Skeletal muscle satellite cell (primary cell): ENCODE results near the gene MADCAM1. TPM values are rescaled to one million over a fixed set of nuclear protein-coding genes. Genes with fewer than 3 reads are reported as not detected.
"Not testable (repeated sequence)": the region's sequence is repeated elsewhere in the genome, so short reads cannot be mapped to it uniquely, and the experiment has no call there.

ENCODE experiments used
- H3K27me3 ChIP-seq: 2 replicates; pipeline ENCODE4 v1.7.0; 2013; ENCODE audit warnings: low read length; ENCODE audit not compliant: control insufficient read depth, insufficient read depth
- H3K36me3 ChIP-seq: 2 replicates; pipeline ENCODE4 v1.7.0; 2013; ENCODE audit warnings: mild to moderate bottlenecking, control low read depth, low read length; ENCODE audit not compliant: insufficient read depth
- H3K4me1 ChIP-seq: 2 replicates; pipeline ENCODE4 v1.7.0; 2013; ENCODE audit warnings: low read length; ENCODE audit not compliant: control insufficient read depth, insufficient read depth
- H3K4me2 ChIP-seq: 2 replicates; pipeline ENCODE4 v1.7.0; 2013; ENCODE audit warnings: mild to moderate bottlenecking, low read length
- H3K4me3 ChIP-seq: 2 replicates; pipeline ENCODE4 v1.7.0; 2013; ENCODE audit warnings: low read length
- H3K9ac ChIP-seq: 2 replicates; pipeline ENCODE4 v1.7.0; 2013; ENCODE audit warnings: mild to moderate bottlenecking, low read depth, low read length, moderate library complexity
- H3K9me3 ChIP-seq: replicated peaks from 2 replicates; pipeline ENCODE4 v1.7.0; 2013; ENCODE audit warnings: mild to moderate bottlenecking, control low read depth, low read length
- total RNA-seq: library from RNA; depleted of rRNA; stranded (reverse); fragments of >200 nt; gene quantifications from 2 replicates; pipeline ENCODE4 v1.2.3, GENCODE V29; 2012; rRNA removed

The MADCAM1 gene
- total RNA-seq = 0.22 TPM in 1 of 2 replicates, not detected in the other

GRCh38 chr19:496112-496665, at the start of gene MADCAM1:
Gene MADCAM1 (plus strand): TSS chr19:496486. CDS start chr19:496500, 14 bp downstream.
- H3K4me2 ChIP-seq = no peak within 1 kb of the TSS
- no peaks in the 10 kb centered on the region for H3K4me1 ChIP-seq
- H3K27me3 ChIP-seq = peaks cover 19% of the 10 kb centered on the region
- no peak within 1 kb of the TSS for H3K9ac ChIP-seq
- no peaks in the 10 kb centered on the region for H3K9me3 ChIP-seq
- no peaks in the 10 kb centered on the region for H3K36me3 ChIP-seq
- no peak within 1 kb of the TSS for H3K4me3 ChIP-seq

- Histone ChIP-seq H3K27me3 (no peaks in the 10 kb centered on the region), H3K9ac (no peak overlapping the region), H3K4me1 (no peaks in the 10 kb centered on the region), H3K4me2 (no peak overlapping the region), H3K4me3 (no peak overlapping the region), H3K9me3 (no peaks in the 10 kb centered on the region), H3K36me3 (no peaks in the 10 kb centered on the region)
These were observed 49.2 kb upstream of the MADCAM1 start for GRCh38 chr19:447064-447426.

GRCh38 chr19:447816-448560, 48.3 kb upstream of the MADCAM1 start:
- Histone ChIP-seq H3K4me2 (no peak overlapping the region), H3K9ac (no peak overlapping the region), H3K9me3 (no peaks in the 10 kb centered on the region), H3K27me3 (no peaks in the 10 kb centered on the region), H3K4me3 (no peak overlapping the region), H3K4me1 (no peaks in the 10 kb centered on the region), H3K36me3 (no peaks in the 10 kb centered on the region)

- H3K9ac ChIP-seq = no peak overlapping the region
These were observed 46.4 kb upstream of the MADCAM1 start for GRCh38 chr19:449916-450315.

GRCh38 chr19:450912-451481, 45.3 kb upstream of the MADCAM1 start:
- H3K4me1 ChIP-seq, H3K27me3 ChIP-seq, H3K4me2 ChIP-seq, H3K9me3 ChIP-seq, H3K36me3 ChIP-seq, H3K4me3 ChIP-seq, H3K9ac ChIP-seq: not testable (repeated sequence)

More at GRCh38 chr19:449916-450315, 46.4 kb upstream of the MADCAM1 start:
- Histone ChIP-seq H3K27me3 (no peaks in the 10 kb centered on the region), H3K4me3 (no peak overlapping the region), H3K4me1 (no peaks in the 10 kb centered on the region), H3K9me3 (no peaks in the 10 kb centered on the region), H3K36me3 (no peaks in the 10 kb centered on the region), H3K4me2 (no peak overlapping the region)

- Histone ChIP-seq H3K4me1 (no peaks in the 10 kb centered on the region), H3K9ac (no peak overlapping the region), H3K36me3 (no peaks in the 10 kb centered on the region), H3K9me3 (no peaks in the 10 kb centered on the region), H3K4me2 (no peak overlapping the region), H3K27me3 (no peaks in the 10 kb centered on the region), H3K4me3 (no peak overlapping the region)
These were observed 43.5 kb upstream of the MADCAM1 start for GRCh38 chr19:452829-453228.

GRCh38 chr19:453606-454005, 42.7 kb upstream of the MADCAM1 start:
- Histone ChIP-seq H3K4me3 (no peak overlapping the region), H3K4me1 (no peaks in the 10 kb centered on the region), H3K27me3 (no peaks in the 10 kb centered on the region), H3K4me2 (no peak overlapping the region), H3K9ac (no peak overlapping the region), H3K9me3 (no peaks in the 10 kb centered on the region), H3K36me3 (no peaks in the 10 kb centered on the region)

GRCh38 chr19:455031-455705, 41.1 kb upstream of the MADCAM1 start:
- H3K4me1 ChIP-seq = no peaks in the 10 kb centered on the region
- no peak overlapping the region for H3K9ac ChIP-seq
- H3K4me2 ChIP-seq = no peak overlapping the region
- H3K36me3 ChIP-seq = no peaks in the 10 kb centered on the region
- no peak overlapping the region for H3K4me3 ChIP-seq
- no peaks in the 10 kb centered on the region for H3K9me3 ChIP-seq
- peaks cover 8% of the 10 kb centered on the region for H3K27me3 ChIP-seq

- Histone ChIP-seq H3K4me3 (no peak overlapping the region), H3K4me2 (no peak overlapping the region), H3K27me3 (peaks cover 8% of the 10 kb centered on the region), H3K36me3 (no peaks in the 10 kb centered on the region), H3K9ac (no peak overlapping the region), H3K4me1 (no peaks in the 10 kb centered on the region), H3K9me3 (no peaks in the 10 kb centered on the region)
These were observed 40.3 kb upstream of the MADCAM1 start for GRCh38 chr19:455851-456546.

GRCh38 chr19:456547-457110, 39.7 kb upstream of the MADCAM1 start:
- Histone ChIP-seq H3K36me3 (no peaks in the 10 kb centered on the region), H3K4me3 (no peak overlapping the region), H3K27me3 (peaks cover 9% of the 10 kb centered on the region)

GRCh38 chr19:457636-458035, 38.6 kb upstream of the MADCAM1 start:
- H3K4me2 ChIP-seq = no peak overlapping the region
- H3K9me3 ChIP-seq = no peaks in the 10 kb centered on the region
- no peaks in the 10 kb centered on the region for H3K36me3 ChIP-seq
- peaks cover 18% of the 10 kb centered on the region for H3K27me3 ChIP-seq
- H3K4me1 ChIP-seq = no peaks in the 10 kb centered on the region
- H3K9ac ChIP-seq = no peak overlapping the region
- no peak overlapping the region for H3K4me3 ChIP-seq

More at GRCh38 chr19:456547-457110, 39.7 kb upstream of the MADCAM1 start:
- H3K9ac ChIP-seq = no peak overlapping the region
- H3K4me2 ChIP-seq = no peak overlapping the region
- H3K9me3 ChIP-seq = no peaks in the 10 kb centered on the region
- no peaks in the 10 kb centered on the region for H3K4me1 ChIP-seq
